Measurements from ENCODE around the gene ETV5.
"Not testable (repeated sequence)": the region's sequence is repeated elsewhere in the genome, so short reads cannot be mapped to it uniquely, and the experiment has no call there.

The ETV5 gene

GRCh38 chr3:186067360-186068242 is 41.3 kb downstream of the ETV5 start:
- no peak for DNase-seq (ENCODE audit: low read depth)

- DNase-seq (ENCODE audit: low read depth), result no peak
Observed at GRCh38 chr3:186060222-186060621, 48.7 kb downstream of the ETV5 start.

- DNase-seq (ENCODE audit: low read depth), result no peak
Observed at GRCh38 chr3:186059192-186059591, 49.7 kb downstream of the ETV5 start.

- no peak for DNase-seq (ENCODE audit: low read depth)
Observed at GRCh38 chr3:186058225-186058624, 50.7 kb downstream of the ETV5 start.

- DNase-seq (ENCODE audit: low read depth), result no peak
Observed at GRCh38 chr3:186057594-186057993, 51.3 kb downstream of the ETV5 start.

GRCh38 chr3:186054792-186055352 is 54.0 kb downstream of the ETV5 start:
- no peak for DNase-seq (ENCODE audit: low read depth)

- no peak for DNase-seq (ENCODE audit: low read depth)
Observed at GRCh38 chr3:186053954-186054791, 54.7 kb downstream of the ETV5 start.

- no peak for DNase-seq (ENCODE audit: low read depth)
Observed at GRCh38 chr3:186052096-186052840, 56.6 kb downstream of the ETV5 start.

- no peak for DNase-seq (ENCODE audit: low read depth)
Observed at GRCh38 chr3:186049001-186049400, 59.9 kb downstream of the ETV5 start.

- DNase-seq (ENCODE audit: low read depth), result no peak
Observed at GRCh38 chr3:186048119-186048518, 60.8 kb downstream of the ETV5 start.

GRCh38 chr3:186046838-186047237 is 62.1 kb downstream of the ETV5 start:
- no peak for DNase-seq (ENCODE audit: low read depth)

GRCh38 chr3:186044968-186045367 is 63.9 kb downstream of the ETV5 start:
- DNase-seq (ENCODE audit: low read depth), result no peak

GRCh38 chr3:186044427-186044826 is 64.5 kb downstream of the ETV5 start:
- DNase-seq (ENCODE audit: low read depth), result no peak

- no peak for DNase-seq (ENCODE audit: low read depth)
Observed at GRCh38 chr3:186042521-186043202, 66.2 kb downstream of the ETV5 start.

GRCh38 chr3:186042036-186042435 is 66.9 kb downstream of the ETV5 start:
- DNase-seq (ENCODE audit: low read depth), result no peak

GRCh38 chr3:186038360-186038759 is 70.5 kb downstream of the ETV5 start:
- no peak for DNase-seq (ENCODE audit: low read depth)

GRCh38 chr3:186035277-186035676 is 73.6 kb downstream of the ETV5 start:
- no peak for DNase-seq (ENCODE audit: low read depth)

GRCh38 chr3:186032321-186032720 is 76.6 kb downstream of the ETV5 start:
- DNase-seq (ENCODE audit: low read depth), result no peak

GRCh38 chr3:186025993-186026392 is 82.9 kb downstream of the ETV5 start:
- not testable (repeated sequence) for DNase-seq (ENCODE audit: low read depth)

GRCh38 chr3:186025161-186025560 is 83.7 kb downstream of the ETV5 start:
- DNase-seq (ENCODE audit: low read depth), result no peak

- DNase-seq (ENCODE audit: low read depth), result no peak
Observed at GRCh38 chr3:186024210-186024609, 84.7 kb downstream of the ETV5 start.
